GM23338 (cell line): ENCODE measurements around the gene SLC13A4. TPM values are rescaled to one million over a fixed set of nuclear protein-coding genes. Genes with fewer than 3 reads are reported as not detected.

Experiments used
- ATAC-seq: fragments of 200-7000 bp; cut with Tn5 transposase; 3 replicates; pipeline ENCODE4 v1.9.1; 2020
- DNase-seq: peaks from one replicate; pipeline ENCODE4 v3.0.0-alpha.2; 2015; ENCODE audit warnings: low spot score
- H2AFZ ChIP-seq: fragments of 200-600 bp; sonication (generic); 2 replicates; pipeline ENCODE4 v1.8.0; 2016; ENCODE audit warnings: antibody characterized with exemption, mild to moderate bottlenecking, moderate library complexity
- H3F3A ChIP-seq: fragments of 200-600 bp; sonication (generic); replicated peaks from 2 replicates; pipeline ENCODE4 v1.8.0; 2017; ENCODE audit warnings: antibody characterized with exemption, mixed run types, low read depth
- H3K27ac ChIP-seq: fragments of 200-600 bp; sonication (generic); 2 replicates; pipeline ENCODE4 v1.6.1; 2016; ENCODE audit warnings: low read depth
- H3K27me3 ChIP-seq: fragments of 200-600 bp; sonication (generic); 2 replicates; pipeline ENCODE4 v1.8.0; 2016; ENCODE audit warnings: mild to moderate bottlenecking, mixed run types, moderate library complexity; ENCODE audit not compliant: insufficient read depth
- H3K36me3 ChIP-seq: fragments of 200-600 bp; sonication (generic); 2 replicates; pipeline ENCODE4 v1.8.0; 2016; ENCODE audit warnings: mild to moderate bottlenecking; ENCODE audit not compliant: insufficient read depth
- H3K4me1 ChIP-seq: fragments of 200-600 bp; sonication (generic); 2 replicates; pipeline ENCODE4 v1.8.0; 2016; ENCODE audit warnings: mild to moderate bottlenecking, moderate library complexity; ENCODE audit not compliant: insufficient read depth
- H3K4me2 ChIP-seq: fragments of 200-600 bp; sonication (generic); 2 replicates; pipeline ENCODE4 v1.7.1; 2017; ENCODE audit warnings: mixed run types
- H3K4me3 ChIP-seq: fragments of 200-600 bp; sonication (generic); 2 replicates; pipeline ENCODE4 v1.6.1; 2016; ENCODE audit warnings: mixed run types
- H3K79me2 ChIP-seq: fragments of 200-600 bp; sonication (generic); replicated peaks from 2 replicates; pipeline ENCODE4 v1.8.0; 2017; ENCODE audit warnings: mild to moderate bottlenecking; ENCODE audit not compliant: insufficient read depth
- H3K9me2 ChIP-seq: fragments of 200-600 bp; sonication (generic); 2 replicates; pipeline ENCODE4 v1.8.0; 2017; ENCODE audit not compliant: insufficient read depth
- H4K20me1 ChIP-seq: fragments of 200-600 bp; sonication (generic); replicated peaks from 2 replicates; pipeline ENCODE4 v1.8.0; 2017; ENCODE audit warnings: mild to moderate bottlenecking; ENCODE audit not compliant: insufficient read depth
- H3K27ac Mint-ChIP-seq: 2 replicates; pipeline ENCODE4 v1.8.0; 2020; ENCODE audit warnings: inconsistent platforms, mild to moderate bottlenecking, moderate library complexity, mixed read lengths
- H3K27me3 Mint-ChIP-seq: 3 replicates; pipeline ENCODE4 v1.8.0; 2022; ENCODE audit warnings: low read depth, mild to moderate bottlenecking, moderate library complexity, mixed read lengths, inconsistent platforms; ENCODE audit not compliant: insufficient read depth, poor library complexity
- H3K36me3 Mint-ChIP-seq: 3 replicates; pipeline ENCODE4 v1.8.0; 2021; ENCODE audit warnings: low read depth, mild to moderate bottlenecking, inconsistent platforms, moderate library complexity, mixed read lengths
- H3K4me1 Mint-ChIP-seq: 3 replicates; pipeline ENCODE4 v1.8.0; 2020; ENCODE audit warnings: mild to moderate bottlenecking, inconsistent platforms, mixed read lengths
- H3K4me3 Mint-ChIP-seq: 3 replicates; pipeline ENCODE4 v1.8.0; 2021; ENCODE audit warnings: moderate library complexity, mild to moderate bottlenecking, inconsistent platforms, mixed read lengths
- H3K9me3 Mint-ChIP-seq: 3 replicates; pipeline ENCODE4 v1.8.0; 2020; ENCODE audit warnings: moderate library complexity, mild to moderate bottlenecking, inconsistent platforms, mixed read lengths
- CREB1 ChIP-seq: fragments of 250-450 bp; sonication (Bioruptor Pico); IDR thresholded peaks from 2 replicates; pipeline ENCODE4 v1.5.0; 2020; ENCODE audit warnings: low read depth, mild to moderate bottlenecking, moderate library complexity
- CTCF ChIP-seq, 2 experiments: fragments of 200-600 bp in 1 of 2; sonication (generic) in 1 of 2; conservative IDR thresholded peaks; 2 replicates each; pipeline versions ENCODE4 v1.5.1 to v1.6.1; 2016 to 2017; ENCODE audit warnings: antibody characterized with exemption in 2 of 2, low read depth in 2 of 2, mild to moderate bottlenecking in 2 of 2, moderate library complexity in 1 of 2
- STAT1 ChIP-seq: IDR thresholded peaks from one replicate; pipeline ENCODE4 v1.6.1; 2016; ENCODE audit warnings: antibody characterized with exemption; ENCODE audit not compliant: unreplicated experiment
- ZNF462 ChIP-seq: fragments of 250-450 bp; sonication (Bioruptor Pico); IDR thresholded peaks from 2 replicates; pipeline ENCODE4 v1.5.0; 2020; ENCODE audit warnings: mild to moderate bottlenecking, moderate library complexity
- polyA plus RNA-seq: library from polyadenylated mRNA; unstranded; fragments of >200 nt; fragmentation: Nextera tagmentation; extraction: Ambion mirVana; gene quantifications from 2 replicates; pipeline ENCODE4 v1.2.1, GENCODE V29; 2016
- total RNA-seq: library from RNA; depleted of rRNA; stranded (reverse); fragments of >200 nt; shearing (Covaris generic); gene quantifications from 2 replicates; pipeline ENCODE4 v1.2.3, GENCODE V29; 2014

Gene SLC13A4
- total and polyA plus RNA-seq, 2 experiments from 2014 or later = 1.7 to 2.3 TPM

- TF ChIP-seq ZNF462 (CRISPR knock-in tag) (no peak), CREB1 (CRISPR knock-in tag) (no peak)
Observed at GRCh38 chr7:135658564-135658963, 69.4 kb downstream of the SLC13A4 start (continued).

GRCh38 chr7:135653340-135654080, 74.5 kb downstream of the SLC13A4 start:
- Histone ChIP-seq H3K4me2 (no peak overlapping the region), H3K36me3 (peaks cover 8% of the 10 kb centered on the region; the same call in 1 of the 2 replicates), H3K4me1 (no peaks in the 10 kb centered on the region), H4K20me1 (no peaks in the 10 kb centered on the region), H3K27ac (peak overlapping the region; percentile 21), H3K27me3 (no peaks in the 10 kb centered on the region), H3F3A (0 out of 2 replicates have a peak, but pooled peaks cover 5% of the 10 kb centered on the region), H3K4me3 (no peak overlapping the region), H3K9me2 (no peaks in the 10 kb centered on the region), H2AFZ (no peak overlapping the region), H3K79me2 (no peaks in the 10 kb centered on the region)
- DNase-seq (peak; percentile 44), ATAC-seq (peak; percentile 88)
- Mint-ChIP-seq H3K27ac (peak overlapping the region; percentile 52), H3K27me3 (peaks cover 7% of the 10 kb centered on the region), H3K36me3 (peaks cover 23% of the 10 kb centered on the region; the same call in 2 of the 3 replicates), H3K4me3 (no peak overlapping the region), H3K4me1 (peaks cover 11% of the 10 kb centered on the region), H3K9me3 (no peaks in the 10 kb centered on the region)
- TF ChIP-seq STAT1 = no peak
- peak in 1 of 2 experiments; percentile 20; a peak in 1 of 4 replicates for TF ChIP-seq CTCF (conservative IDR thresholded peaks at IDR 0.05; ENCODE audit: low read depth in 2 of 2)
